ENCODE data around the gene TMEM126A. TPM values are rescaled to one million over a fixed set of nuclear protein-coding genes. Genes with fewer than 3 reads are reported as not detected.

Gene TMEM126A
- total and polyA plus RNA-seq, 2 of the 13 experiments (the other 11 are each of a cell fraction or from before 2014, with no cell fraction given): 59.5 to 66.9 TPM

DNA sequence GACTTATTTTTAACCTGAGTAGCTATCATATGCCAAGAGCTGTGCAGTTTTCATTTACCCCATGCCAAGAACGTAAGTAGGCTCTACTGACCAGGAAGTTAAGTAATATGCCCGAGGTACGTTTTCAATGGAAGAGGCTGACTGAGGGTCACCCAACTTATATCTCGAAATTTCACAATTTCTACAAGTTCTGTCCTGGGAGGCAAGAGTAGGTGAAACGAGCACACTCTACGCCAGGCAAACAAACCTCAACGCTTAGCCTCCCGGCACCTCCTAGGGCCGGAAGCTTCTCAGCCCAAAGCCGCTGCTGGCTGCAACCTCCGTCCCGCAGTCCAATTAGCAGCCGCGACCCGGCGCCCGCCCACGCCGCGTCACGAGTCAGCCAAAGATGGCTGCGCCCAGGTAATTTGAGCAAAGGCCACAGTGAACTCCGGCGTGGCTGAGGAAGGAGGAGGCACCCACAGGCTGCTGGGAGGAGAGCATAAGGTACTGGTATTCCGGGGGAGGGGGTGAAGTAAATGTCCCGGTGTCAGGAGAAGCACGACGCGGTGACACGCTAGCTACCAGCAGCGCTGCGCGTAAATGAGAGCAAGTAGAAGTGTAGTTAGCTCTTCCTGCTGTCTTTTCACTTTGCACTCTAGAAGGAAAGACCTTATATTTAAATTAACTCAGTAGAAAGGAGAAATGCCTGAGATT is at the start of gene TMEM126A (continued):
- no peak for TF ChIP-seq DNMT3B (CRISPR knock-in tag; conservative IDR thresholded peaks at IDR 0.05)
- TF ChIP-seq ZMYM2 (CRISPR knock-in tag; IDR thresholded peaks at IDR 0.05): no peak
- TF ChIP-seq RAD21 (CRISPR knock-in tag; IDR thresholded peaks at IDR 0.05): no peak
- peak; percentile 43; the same call in 1 of the 2 replicates for TF ChIP-seq FOXO1 (CRISPR knock-in tag; IDR thresholded peaks at IDR 0.05)
- no peak for TF ChIP-seq ATAD3A (CRISPR knock-in tag; IDR thresholded peaks at IDR 0.05)
- TF ChIP-seq ZNF709 (CRISPR knock-in tag; IDR thresholded peaks at IDR 0.05): peak; percentile 71; the same call in 1 of the 2 replicates
- no peak for TF ChIP-seq LCORL (IDR thresholded peaks at IDR 0.05)
- TF ChIP-seq LCORL (CRISPR knock-in tag; IDR thresholded peaks at IDR 0.05): 0 out of 2 replicates have a peak, but pooled peaks have one; percentile 35
- TF ChIP-seq, protein P1, sequence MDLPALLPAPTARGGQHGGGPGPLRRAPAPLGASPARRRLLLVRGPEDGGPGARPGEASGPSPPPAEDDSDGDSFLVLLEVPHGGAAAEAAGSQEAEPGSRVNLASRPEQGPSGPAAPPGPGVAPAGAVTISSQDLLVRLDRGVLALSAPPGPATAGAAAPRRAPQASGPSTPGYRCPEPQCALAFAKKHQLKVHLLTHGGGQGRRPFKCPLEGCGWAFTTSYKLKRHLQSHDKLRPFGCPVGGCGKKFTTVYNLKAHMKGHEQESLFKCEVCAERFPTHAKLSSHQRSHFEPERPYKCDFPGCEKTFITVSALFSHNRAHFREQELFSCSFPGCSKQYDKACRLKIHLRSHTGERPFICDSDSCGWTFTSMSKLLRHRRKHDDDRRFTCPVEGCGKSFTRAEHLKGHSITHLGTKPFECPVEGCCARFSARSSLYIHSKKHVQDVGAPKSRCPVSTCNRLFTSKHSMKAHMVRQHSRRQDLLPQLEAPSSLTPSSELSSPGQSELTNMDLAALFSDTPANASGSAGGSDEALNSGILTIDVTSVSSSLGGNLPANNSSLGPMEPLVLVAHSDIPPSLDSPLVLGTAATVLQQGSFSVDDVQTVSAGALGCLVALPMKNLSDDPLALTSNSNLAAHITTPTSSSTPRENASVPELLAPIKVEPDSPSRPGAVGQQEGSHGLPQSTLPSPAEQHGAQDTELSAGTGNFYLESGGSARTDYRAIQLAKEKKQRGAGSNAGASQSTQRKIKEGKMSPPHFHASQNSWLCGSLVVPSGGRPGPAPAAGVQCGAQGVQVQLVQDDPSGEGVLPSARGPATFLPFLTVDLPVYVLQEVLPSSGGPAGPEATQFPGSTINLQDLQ (CRISPR knock-in tag; IDR thresholded peaks at IDR 0.05): no peak
- TF ChIP-seq EED (CRISPR knock-in tag; IDR thresholded peaks at IDR 0.05): peak; percentile 23; the same call in 1 of the 2 replicates
- no peak for TF ChIP-seq RFX1 (IDR thresholded peaks at IDR 0.05)
- TF ChIP-seq MEF2D (CRISPR knock-in tag; IDR thresholded peaks at IDR 0.05): peak; percentile 42; the same call in 1 of the 2 replicates
- no peak for TF ChIP-seq ZNF235 (CRISPR knock-in tag; IDR thresholded peaks at IDR 0.05; ENCODE audit: borderline replicate concordance)
- no peak for TF ChIP-seq MIER2 (CRISPR knock-in tag; IDR thresholded peaks at IDR 0.05)
- no peak for TF ChIP-seq SMARCC2 (IDR thresholded peaks at IDR 0.05)
- peak; percentile 82; the same call in 1 of the 2 replicates for TF ChIP-seq ZFY (CRISPR knock-in tag; IDR thresholded peaks at IDR 0.05)
- 0 out of 2 replicates have a peak, but pooled peaks have one; percentile 53 for TF ChIP-seq ELF3 (CRISPR knock-in tag; IDR thresholded peaks at IDR 0.05)
- no peak for TF ChIP-seq NCOA1 (CRISPR knock-in tag; IDR thresholded peaks at IDR 0.05)
- peak; percentile 62; the same call in 1 of the 2 replicates for TF ChIP-seq ARHGAP35 (CRISPR knock-in tag; IDR thresholded peaks at IDR 0.05; ENCODE audit: borderline replicate concordance)
- TF ChIP-seq ZKSCAN5 (CRISPR knock-in tag; IDR thresholded peaks at IDR 0.05): 0 out of 2 replicates have a peak, but pooled peaks have one; percentile 17
- no peak for TF ChIP-seq ISX (CRISPR knock-in tag; conservative IDR thresholded peaks at IDR 0.05)
- TF ChIP-seq CHCHD3 (CRISPR knock-in tag; IDR thresholded peaks at IDR 0.05): no peak
- TF ChIP-seq ZNF563 (CRISPR knock-in tag; IDR thresholded peaks at IDR 0.05): peak; percentile 81
- peak; percentile 90 for TF ChIP-seq KAT7 (CRISPR knock-in tag; IDR thresholded peaks at IDR 0.05; ENCODE audit: borderline replicate concordance)
- TF ChIP-seq, protein P2, sequence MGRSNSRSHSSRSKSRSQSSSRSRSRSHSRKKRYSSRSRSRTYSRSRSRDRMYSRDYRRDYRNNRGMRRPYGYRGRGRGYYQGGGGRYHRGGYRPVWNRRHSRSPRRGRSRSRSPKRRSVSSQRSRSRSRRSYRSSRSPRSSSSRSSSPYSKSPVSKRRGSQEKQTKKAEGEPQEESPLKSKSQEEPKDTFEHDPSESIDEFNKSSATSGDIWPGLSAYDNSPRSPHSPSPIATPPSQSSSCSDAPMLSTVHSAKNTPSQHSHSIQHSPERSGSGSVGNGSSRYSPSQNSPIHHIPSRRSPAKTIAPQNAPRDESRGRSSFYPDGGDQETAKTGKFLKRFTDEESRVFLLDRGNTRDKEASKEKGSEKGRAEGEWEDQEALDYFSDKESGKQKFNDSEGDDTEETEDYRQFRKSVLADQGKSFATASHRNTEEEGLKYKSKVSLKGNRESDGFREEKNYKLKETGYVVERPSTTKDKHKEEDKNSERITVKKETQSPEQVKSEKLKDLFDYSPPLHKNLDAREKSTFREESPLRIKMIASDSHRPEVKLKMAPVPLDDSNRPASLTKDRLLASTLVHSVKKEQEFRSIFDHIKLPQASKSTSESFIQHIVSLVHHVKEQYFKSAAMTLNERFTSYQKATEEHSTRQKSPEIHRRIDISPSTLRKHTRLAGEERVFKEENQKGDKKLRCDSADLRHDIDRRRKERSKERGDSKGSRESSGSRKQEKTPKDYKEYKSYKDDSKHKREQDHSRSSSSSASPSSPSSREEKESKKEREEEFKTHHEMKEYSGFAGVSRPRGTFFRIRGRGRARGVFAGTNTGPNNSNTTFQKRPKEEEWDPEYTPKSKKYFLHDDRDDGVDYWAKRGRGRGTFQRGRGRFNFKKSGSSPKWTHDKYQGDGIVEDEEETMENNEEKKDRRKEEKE (IDR thresholded peaks at IDR 0.05): no peak
- peak; percentile 18 for TF ChIP-seq SKI (IDR thresholded peaks at IDR 0.05; ENCODE audit: partially characterized antibody)

Measured in HepG2 (cell line).